ENCODE measurements around the gene SBK1. TPM values are rescaled to one million over a fixed set of nuclear protein-coding genes. Genes with fewer than 3 reads are reported as not detected.

The SBK1 gene
- total RNA-seq, 6 experiments from 2014 or later: 0.04 to 0.12 (median 0.07) TPM

- intact Hi-C loops (cut with DNase I): no loop called here
- H3K9me3 ChIP-seq: no peaks in the 10 kb centered on the region
- H3K27me3 ChIP-seq: no peaks in the 10 kb centered on the region
- H3K36me3 ChIP-seq: no peaks in the 10 kb centered on the region
- 8% methylated on average over 5 of the region's 10 CpGs for WGBS (ENCODE audit: insufficient coverage, low coverage, low lambda C conversion rate, missing lambda C conversion rate)
- no peak overlapping the region for H3K4me3 ChIP-seq
- TF ChIP-seq CTCF (IDR thresholded peaks at IDR 0.05): no peak
- TF ChIP-seq POLR2A (IDR thresholded peaks at IDR 0.05): no peak
- H3K27ac ChIP-seq: no peak overlapping the region
- peaks cover 0 to 4% (median 0%) of the 10 kb centered on the region in 4 donors for H3K4me1 ChIP-seq
- no peak for DNase-seq
- no peak for ATAC-seq
Measured at GRCh38 chr16:28293601-28293960, 1.3 kb downstream of the SBK1 start.

- no peak overlapping the region for H3K4me3 ChIP-seq
- DNase-seq (no peak), ATAC-seq (no peak)
- H3K9me3 ChIP-seq: no peaks in the 10 kb centered on the region
- H3K27ac ChIP-seq: no peak overlapping the region
- H3K27me3 ChIP-seq: no peaks in the 10 kb centered on the region
- no peak for TF ChIP-seq CTCF (IDR thresholded peaks at IDR 0.05)
- peaks cover 0 to 4% (median 0%) of the 10 kb centered on the region in 4 donors for H3K4me1 ChIP-seq
- H3K36me3 ChIP-seq: no peaks in the 10 kb centered on the region
- 84% methylated on average over 2 of the region's 6 CpGs for WGBS (ENCODE audit: insufficient coverage, low coverage, low lambda C conversion rate, missing lambda C conversion rate)
- intact Hi-C loops (cut with DNase I): no loop called here
Measured at GRCh38 chr16:28294201-28294600, 1.9 kb downstream of the SBK1 start.

- Histone ChIP-seq H3K9me3 (no peaks in the 10 kb centered on the region), H3K4me1 (peaks cover 0 to 4% (median 0%) of the 10 kb centered on the region in 4 donors), H3K4me3 (no peak overlapping the region), H3K27ac (no peak overlapping the region), H3K27me3 (no peaks in the 10 kb centered on the region), H3K36me3 (no peaks in the 10 kb centered on the region)
- ATAC-seq (no peak), DNase-seq (no peak)
- intact Hi-C loops (cut with DNase I): no loop called here
- 77% methylated on average over 11 of the region's 11 CpGs for WGBS (ENCODE audit: insufficient coverage, low coverage, low lambda C conversion rate, missing lambda C conversion rate)
- TF ChIP-seq POLR2A (IDR thresholded peaks at IDR 0.05) (no peak), CTCF (IDR thresholded peaks at IDR 0.05) (no peak)
Measured at GRCh38 chr16:28295276-28295675, 3.0 kb downstream of the SBK1 start.

DNA sequence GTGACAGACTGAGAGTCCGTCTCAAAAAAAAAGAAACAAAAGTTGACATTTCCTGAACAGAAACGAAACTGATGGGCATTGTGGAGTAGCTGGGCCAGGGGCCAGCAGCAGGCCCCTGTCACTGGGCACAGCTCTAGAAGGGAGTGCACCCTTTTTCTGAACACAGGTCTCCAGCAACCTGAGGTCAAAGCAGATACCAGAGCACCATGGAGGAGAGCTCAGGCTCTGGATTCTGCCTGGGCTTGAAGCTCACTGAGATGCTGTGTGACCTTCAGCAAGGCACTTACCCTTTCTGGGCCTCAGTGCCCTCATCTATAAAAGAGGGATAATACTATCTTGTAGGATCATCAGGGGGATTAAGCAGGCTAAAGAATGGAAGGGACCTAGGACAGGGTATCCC is 5.0 kb downstream of the SBK1 start:
- Histone ChIP-seq H3K4me1 (peaks cover 0 to 4% (median 0%) of the 10 kb centered on the region in 4 donors), H3K9me3 (no peaks in the 10 kb centered on the region), H3K36me3 (no peaks in the 10 kb centered on the region), H3K27me3 (no peaks in the 10 kb centered on the region), H3K27ac (no peak overlapping the region), H3K4me3 (no peak overlapping the region)
- WGBS (ENCODE audit: insufficient coverage, low coverage, low lambda C conversion rate, missing lambda C conversion rate): 33% methylated on average over 2 of the region's 2 CpGs
- ATAC-seq: no peak
- TF ChIP-seq CTCF (IDR thresholded peaks at IDR 0.05) (no peak), POLR2A (IDR thresholded peaks at IDR 0.05) (no peak)
- intact Hi-C loops (cut with DNase I): no loop called here
- no peak for DNase-seq
